Stimulated activated CD4-positive, alpha-beta T cell treated with anti-CD3 and anti-CD28 coated beads, Interleukin-4, amount 100 ng/mL, for 24 hours (primary cell): ENCODE data around the gene SERPINA12.

Source experiments
- DNase-seq: peaks from one replicate; pipeline ENCODE4 v3.0.0-alpha.2; 2020

The SERPINA12 gene

DNA sequence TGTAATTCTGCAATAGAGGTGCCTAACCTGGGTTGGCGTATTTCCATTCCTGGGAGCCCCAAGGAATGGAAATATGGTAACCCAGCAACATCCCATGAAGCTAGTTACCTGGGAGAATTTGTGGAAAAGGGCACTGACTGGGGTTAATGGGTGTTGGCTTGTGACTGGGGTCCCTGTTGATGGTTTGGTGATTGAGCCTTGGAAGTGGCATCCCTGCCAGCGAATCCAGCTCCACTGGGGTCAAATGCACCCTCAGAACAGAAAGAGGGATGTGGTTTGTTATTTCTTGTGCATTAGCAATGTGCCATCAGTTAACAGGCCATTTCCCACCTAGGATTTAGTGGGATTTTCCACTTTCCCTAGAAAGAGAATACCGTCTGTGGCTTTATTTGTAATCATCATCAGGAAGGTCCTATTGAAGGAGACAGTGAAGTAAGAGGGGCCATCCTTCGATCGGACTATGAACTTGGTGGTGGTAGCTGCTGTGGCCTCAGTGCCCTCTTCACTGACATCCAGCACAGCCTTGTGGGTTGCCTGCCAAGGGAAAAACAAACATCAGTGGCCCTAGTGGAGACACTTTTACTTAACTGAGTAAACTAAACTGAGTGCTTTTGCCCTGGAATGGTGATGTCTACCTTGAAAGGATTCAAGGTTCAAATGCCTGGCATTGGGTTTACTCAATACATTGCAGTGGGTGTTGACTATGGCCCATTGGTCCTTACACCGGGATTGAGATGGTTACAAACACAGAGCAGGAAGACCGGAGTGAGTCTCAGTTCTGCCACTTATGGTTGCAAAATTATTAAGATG, 46.3 kb downstream of the SERPINA12 start:
- DNase-seq = no peak

DNA sequence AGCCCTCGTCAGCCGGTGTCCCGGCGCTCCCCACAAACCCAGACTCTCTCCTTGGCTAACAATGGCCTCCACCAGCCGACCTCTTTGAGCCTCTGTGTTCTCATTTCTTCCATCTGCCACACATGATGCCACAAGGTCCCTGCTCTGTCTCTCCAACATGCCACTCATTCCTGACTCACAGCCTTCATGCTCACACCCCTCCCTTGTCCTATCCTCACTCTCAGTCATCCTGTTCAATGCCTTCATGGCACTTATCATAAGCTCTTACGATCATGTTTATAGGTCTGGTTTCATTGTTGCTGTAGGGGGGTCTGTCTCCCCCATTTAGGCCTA, 47.1 kb downstream of the SERPINA12 start:
- no peak for DNase-seq

DNA sequence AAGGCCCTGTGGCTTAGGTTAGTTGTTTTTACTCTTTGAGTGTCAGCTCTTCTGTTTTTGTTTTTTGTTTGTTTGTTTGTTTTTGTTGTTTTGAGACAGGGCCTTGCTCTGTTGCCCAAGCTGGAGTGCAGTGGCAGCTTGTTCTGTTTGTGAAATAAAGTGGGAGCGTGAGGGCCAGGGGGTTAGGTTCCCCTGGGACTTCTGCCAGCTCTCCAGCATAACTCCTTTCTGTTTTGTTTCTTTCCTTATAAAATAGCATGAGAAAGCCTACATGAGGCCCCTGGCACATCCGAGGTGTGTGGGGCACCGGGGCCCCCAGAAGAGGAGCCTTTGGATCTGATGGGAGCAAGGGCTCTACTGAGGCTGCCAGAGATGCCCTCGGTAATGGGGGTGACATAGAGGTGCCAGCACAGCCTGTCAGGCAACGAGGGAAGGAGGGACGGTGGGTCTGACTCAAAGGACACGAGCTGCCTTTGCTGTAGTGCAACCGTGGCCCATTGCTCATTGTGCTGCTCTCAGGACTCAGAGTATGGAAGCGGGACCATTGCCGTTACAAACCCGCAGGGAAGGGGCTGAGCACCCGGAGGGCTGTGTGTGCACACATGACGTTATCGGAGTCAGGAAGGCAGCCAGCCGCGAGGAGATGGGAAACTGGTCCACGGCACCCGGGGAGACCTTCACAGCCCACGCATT, 47.6 kb downstream of the SERPINA12 start:
- no peak for DNase-seq

DNA sequence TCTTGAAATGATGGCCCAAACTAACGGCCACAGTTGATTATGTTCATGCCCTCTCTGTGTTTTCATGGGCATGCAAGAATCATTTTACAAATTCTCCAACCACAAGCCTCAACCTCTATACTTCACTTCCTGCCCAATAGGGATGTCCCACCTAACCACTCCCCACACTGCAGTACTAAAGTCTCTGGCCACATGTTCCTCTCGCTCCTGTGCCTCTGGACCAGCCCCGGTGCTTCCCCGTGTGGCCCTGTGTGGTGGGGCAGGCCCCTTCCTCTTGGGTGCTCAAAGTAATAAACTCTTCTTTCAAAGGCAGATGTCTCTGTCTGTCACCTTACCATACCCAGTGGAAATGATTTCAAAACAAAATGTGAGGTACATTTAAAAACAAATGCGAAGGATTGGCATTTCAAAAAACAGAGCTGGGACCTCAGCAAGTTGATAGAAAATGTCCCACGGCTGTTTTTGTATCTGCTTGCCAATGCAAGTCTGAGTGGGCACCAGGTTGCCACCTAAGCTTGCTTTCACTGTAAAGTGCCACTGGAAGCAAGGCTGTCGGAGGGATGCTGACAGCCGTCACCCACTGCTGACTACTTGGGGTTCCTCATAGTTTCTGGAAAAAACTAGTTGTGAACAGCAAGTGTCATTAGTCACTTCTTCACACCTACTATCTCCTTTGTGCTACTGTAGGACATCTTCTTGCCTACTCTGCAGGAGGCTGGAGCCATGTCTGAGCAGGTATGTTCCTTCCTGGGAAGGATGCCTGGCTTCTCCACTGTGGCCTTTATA, 48.4 kb downstream of the SERPINA12 start:
- no peak for DNase-seq

DNA sequence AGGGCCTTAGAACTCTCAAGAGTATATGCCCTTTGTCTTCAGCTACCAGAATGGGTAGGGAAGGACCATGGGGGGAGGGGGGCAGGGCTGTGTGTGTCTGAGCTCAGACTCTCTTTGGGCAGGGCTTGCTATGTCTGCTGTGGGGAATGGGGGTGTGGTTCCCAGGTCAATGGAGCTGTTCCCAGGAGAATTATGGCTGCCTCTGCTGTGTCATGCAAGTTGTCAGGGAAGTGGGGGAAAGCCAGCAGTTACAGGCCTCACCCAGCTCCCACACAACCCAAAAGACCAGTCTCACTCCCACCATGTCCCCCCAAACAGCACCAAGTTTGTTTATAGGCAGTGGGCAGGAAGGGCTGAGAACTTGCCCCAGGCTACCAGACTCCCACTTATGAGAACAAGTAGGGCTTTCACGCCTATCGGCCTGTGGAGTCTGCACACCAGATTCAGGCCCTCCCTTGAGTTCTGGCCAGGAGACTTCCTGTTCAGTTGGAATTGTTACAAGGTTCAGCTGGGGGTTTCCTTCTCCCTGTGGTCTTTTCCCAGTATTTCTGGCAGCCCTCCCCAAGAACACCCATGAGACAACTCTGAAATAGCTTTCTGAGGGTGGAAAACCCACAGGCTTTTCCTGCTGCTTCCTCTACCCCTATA, 50.6 kb downstream of the SERPINA12 start:
- no peak for DNase-seq

DNA sequence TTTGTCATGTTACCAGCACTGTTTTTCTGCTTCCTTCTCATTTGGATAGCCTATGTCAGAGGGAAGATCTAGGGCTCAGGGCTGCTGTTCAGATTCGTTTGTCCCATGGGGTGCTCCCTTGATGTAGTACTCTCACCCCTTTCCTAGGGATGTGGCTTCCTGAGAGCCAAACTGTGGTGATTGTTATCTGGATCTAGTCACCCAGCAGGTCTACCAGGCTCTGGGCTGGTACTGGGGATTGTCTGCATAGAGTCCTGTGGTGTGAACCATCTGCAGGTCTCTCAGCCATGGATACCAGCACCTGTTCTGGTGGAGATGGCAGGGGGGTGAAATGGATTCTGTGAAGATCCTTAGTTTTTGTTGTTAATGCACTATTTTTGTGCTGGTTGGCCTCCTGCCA, 51.2 kb downstream of the SERPINA12 start:
- DNase-seq = no peak

DNA sequence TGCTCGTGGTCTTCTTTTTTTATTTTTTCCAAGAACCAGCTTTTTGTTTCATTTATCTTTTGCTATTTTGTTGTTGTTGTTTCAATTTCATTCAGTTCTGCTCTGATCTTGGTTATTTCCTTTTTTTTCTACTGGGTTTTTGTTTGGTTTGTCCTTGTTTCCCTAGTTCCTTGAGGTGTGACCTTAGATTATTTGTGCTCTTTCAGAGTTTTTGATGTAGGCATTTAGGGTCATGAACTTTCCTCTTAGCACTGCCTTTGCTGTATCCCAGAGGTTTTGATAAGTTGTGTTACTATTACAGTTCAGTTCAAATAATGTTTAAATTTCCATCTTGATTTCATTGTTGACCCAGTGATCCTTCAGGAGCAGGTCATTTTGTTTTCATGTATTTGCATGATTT, 53.3 kb downstream of the SERPINA12 start:
- no peak for DNase-seq

DNA sequence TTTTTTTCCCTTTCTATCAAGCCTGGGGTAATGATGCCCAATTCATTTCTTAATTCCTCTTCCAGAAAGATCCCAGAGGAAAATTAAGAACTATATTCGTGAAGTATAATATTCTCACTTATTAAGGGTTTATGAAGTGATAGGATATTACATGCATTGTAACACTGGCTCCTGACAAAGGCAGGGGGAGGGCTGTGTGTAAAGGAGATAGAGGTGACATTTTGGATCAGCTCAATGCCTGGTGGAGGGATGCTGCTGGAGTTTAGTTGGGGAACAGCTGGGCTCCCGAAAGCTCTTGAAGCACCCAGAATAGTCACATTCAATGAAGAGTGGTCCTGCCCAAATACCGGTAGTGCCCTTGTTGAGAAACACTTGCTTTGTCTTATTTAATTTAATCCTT, 57.4 kb downstream of the SERPINA12 start:
- no peak for DNase-seq

DNA sequence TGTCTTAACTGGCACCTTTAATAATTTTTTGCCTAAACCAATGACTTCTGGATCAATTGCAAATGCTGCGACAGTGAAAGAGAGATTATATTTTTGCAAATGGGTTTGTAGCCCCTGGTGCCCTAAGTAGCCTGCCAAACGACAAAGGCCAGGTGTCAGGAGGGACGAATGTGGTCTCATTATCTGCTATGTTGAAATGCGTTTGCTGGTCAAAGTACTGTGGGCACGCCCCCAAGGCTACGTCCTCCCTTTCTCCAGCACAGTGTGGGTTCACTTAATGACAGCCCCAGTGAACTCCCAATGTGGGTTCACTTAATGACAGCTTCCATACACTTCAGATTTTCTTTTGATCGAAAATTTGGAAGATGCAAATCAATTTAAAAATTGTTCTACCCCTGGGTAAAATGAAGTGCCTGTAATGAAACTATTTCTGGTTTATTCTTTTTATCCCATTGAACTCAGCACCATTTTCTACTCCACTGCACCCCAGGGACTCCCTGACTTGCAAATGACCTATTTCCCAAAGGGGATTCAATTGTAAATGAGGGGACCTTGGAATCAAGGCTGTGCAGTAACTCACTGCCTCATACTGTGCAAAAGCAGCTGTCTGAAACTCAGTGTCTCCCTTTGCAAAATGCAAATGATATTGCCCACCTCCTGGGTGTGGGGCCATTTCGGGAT, 58.0 kb downstream of the SERPINA12 start:
- no peak for DNase-seq

DNA sequence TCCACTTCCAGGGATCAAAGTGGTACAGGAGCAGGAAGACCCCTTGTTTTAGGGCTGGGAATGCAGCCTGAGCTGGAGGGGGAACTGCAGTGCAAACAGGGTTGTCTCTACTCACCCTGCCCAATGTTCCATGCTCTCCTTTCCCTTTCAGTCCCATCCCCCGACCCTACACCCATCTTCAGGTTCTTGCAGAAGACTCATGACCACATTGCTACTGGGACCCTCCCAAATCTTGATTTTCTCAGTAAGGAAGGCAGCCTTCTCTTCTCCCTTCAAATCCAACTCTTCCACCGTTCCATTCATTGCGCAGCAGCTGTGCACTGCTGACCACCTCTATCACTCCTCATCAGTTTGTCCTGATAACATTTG, 58.6 kb downstream of the SERPINA12 start:
- no peak for DNase-seq

DNA sequence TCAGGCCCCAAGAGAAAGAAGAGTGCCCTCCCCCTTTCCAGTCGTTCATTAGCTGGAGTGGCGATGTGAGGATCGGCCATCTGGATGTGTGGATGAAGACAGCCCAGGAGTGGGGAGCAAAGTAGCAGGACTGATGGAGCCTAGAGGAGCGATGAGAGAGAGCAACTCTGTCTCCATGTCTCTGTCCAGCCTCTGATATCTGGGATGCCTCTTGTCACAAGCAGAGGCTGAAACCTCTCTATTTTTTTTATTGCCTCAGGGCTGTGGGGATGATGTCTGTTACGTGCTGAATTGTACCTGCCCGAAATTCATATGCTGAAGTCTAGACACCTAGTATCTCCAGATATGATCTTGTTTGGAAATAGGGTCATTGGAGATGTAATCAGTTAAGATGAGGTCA, 59.3 kb downstream of the SERPINA12 start:
- DNase-seq = no peak

DNA sequence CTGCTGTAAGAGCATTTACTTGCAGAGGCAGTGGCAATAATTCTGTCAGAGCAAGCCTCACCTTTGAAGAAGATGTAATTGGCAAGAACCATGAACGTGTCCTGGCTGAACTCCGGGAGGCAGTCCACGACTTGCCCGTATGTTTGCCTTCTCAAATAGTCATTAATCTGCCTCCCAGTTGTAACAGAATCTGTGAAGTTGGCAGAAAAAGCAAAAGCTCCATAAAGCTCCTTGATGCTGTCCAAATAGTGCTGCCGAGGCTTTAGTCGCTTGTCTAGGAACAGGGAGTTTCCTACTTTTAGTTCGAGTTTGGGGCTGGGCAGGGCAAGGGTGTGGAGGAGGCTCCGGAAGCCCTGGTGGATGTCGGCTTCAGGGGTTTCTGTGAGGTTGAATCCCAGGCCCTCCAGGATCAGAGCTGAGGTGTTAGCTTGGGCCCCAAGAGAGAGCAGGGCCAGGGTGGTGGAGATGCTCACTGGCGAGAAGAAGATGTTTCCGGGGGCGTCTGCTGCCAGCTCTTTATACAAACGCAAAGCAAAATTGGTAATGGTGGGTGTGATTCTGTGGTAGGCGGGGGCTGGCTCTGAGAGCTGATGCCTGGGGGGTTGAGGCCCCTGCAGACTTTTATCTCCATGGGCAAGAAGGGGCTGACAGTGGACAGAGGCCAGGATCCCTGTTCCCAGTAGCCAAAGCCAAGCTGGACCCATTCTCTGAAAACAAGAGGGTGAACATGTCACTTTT, 61.0 kb downstream of the SERPINA12 start:
- DNase-seq = no peak

DNA sequence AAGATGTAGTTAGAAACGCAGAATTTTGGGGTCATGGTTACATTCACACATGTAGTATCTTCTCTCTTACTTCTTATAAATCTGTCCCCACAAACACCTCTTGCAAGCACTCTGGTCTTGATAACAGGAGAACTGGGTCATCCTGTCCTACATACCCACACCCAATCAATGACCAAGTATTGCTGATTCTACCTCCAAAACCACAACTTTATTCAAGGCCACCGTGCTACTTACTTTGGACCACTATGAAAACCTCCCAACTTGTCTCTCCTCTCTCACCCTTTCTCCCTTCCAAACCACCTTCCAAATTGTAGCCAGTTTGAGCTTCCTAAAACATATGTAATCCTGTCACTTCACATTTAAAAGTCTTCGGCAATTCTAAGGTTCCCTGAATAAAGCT, 62.1 kb downstream of the SERPINA12 start:
- no peak for DNase-seq

DNA sequence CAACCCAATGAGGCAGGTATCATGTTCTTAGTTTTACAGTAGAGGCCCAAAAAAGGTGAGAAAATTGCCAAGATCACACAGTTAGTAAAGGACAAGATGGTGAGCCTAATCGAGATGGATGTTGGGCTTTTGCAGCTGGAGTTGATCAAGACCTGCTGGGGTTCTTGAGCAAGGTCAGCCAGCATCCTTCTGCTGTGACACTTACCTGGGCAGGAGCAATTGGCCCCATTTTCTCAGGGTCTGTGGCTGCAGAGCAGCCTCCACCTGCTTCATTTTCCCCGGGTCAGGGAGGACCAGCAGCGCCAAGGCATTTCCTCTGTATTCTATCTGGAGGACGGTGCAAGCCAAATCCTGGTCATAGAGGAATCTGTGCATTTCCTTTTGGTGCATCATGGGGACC, 63.1 kb downstream of the SERPINA12 start:
- no peak for DNase-seq

DNA sequence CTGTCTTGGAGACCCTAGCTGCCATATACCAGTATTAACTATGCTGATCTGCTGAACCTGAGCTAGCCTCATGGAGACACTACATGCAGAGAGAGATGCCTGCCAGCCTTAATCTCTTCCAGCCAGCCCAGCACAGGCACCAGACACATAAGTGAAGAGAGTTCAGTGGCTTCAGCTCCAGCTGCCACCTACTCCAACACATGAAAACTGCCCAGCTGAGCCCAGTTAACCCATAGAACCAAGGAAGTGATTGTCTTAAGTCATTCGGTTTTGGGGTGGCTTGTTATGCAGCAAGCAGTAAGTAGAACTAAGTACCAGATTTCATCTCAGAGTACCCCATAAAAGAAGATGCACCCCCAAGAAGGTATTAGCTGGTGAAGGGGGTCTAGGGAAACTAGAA, 64.3 kb downstream of the SERPINA12 start:
- no peak for DNase-seq

DNA sequence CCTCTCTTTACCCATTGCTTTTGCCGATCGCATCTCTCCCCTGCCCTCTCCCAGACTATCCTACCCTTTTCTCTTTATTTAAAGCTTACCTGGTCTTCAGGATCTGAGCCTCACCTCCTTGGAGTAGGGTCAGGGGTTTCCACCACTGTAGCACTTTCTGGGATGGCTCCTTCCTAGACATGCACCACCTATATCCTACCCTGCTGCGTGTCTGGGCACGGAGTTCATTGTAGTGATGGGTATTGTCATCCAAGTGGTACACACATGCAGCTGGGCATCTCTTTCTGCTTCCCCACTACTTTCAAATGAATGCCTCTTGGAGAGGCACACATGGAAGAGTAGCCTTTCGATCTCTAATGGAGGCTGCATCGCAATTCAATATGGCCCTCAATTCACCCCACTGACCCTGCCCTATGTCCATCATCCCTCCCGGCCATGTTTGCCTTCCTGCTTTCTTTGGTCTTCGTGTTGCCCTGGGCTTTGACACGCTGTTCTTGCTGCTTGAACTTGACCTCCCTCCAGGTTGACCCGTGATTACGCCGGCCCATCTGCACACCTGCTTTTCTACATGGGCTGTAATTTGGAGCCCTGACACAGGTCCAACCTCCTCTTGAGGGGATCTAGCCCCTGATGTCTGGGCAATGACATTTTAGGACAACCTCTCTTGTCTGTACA, 67.6 kb downstream of the SERPINA12 start:
- DNase-seq = no peak

DNA sequence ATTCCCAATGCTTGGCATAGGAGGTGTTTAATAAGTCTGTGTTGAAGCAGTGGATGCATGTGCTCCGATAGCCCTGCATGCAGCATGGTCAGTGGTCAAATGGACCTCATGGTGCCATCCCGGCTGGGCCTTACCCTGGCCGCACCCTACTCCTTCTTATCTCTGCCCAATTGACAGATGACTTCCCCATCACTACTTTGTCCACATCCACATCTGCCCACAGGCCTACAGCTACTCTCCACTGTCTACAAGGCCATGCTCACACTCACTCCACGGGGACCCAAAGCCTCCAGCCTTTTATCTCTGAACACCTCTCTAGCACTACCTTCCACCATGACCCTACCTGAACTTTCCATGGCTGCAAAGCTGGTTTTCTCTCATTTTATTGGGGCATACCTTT, 68.1 kb downstream of the SERPINA12 start:
- DNase-seq = no peak

DNA sequence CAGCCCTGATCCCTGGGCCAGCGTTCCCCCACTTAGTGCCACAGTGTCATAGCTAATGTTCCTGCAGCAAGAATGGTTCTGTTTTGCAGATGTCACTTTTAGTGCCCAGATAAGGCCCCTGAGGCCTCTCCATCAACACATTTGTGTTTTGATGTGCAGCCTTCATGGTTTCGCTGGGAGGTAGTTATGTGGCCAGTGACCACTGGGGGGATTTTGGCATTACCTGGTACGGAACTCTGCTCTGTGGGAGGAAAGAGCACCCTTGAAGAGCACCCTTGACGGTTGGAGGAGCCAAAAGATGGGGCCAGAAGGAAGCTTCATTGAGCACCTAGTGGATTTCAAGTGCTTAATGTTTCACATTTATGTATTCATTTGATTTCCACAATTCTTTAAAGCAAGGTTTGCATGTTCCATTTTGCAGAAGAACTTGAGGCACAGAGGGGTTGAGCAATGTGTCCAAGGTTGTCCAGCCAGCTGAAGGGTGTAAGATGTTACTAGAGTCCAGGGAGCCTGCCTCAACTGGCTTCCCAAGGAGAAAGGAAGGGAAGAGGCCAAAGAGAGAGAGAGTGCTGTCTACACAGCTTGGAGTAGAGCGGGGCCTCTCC, 69.7 kb downstream of the SERPINA12 start:
- no peak for DNase-seq
